ENCODE measurements around the gene ODF4. TPM values are rescaled to one million over a fixed set of nuclear protein-coding genes. Genes with fewer than 3 reads are reported as not detected.
"Not testable (repeated sequence)": the region's sequence is repeated elsewhere in the genome, so short reads cannot be mapped to it uniquely, and the experiment has no call there.

ODF4 gene
- total RNA-seq, 2 experiments from 2014 or later, result not detected

GRCh38 chr17:8392674-8393469 lies 53.2 kb downstream of the ODF4 start:
- no peak for DNase-seq
- no peak overlapping the region for H3K4me3 Mint-ChIP-seq

GRCh38 chr17:8393470-8394231 lies 54.0 kb downstream of the ODF4 start:
- Mint-ChIP-seq H3K4me3 (no peak overlapping the region), H3K27me3 (peaks cover 18% of the 10 kb centered on the region), H3K4me1 (peaks cover 12% of the 10 kb centered on the region), H3K9me3 (no peaks in the 10 kb centered on the region), H3K36me3 (ENCODE audit: low read depth) (peaks cover 4% of the 10 kb centered on the region), H3K27ac (peak overlapping the region; percentile 94)
- POLR2A ChIA-PET, result no interaction called here
- peak; percentile 57 for DNase-seq
- CTCF ChIA-PET, result interaction anchor here (0.6 to 3.8 kb wide), 4 partner anchors 10 to 12 kb away, joined by 3 to 17 read pairs (median 10); no protein-coding TSS in a partner anchor

More at GRCh38 chr17:8392674-8393469, 53.2 kb downstream of the ODF4 start:
- H3K4me1 Mint-ChIP-seq, result peaks cover 12% of the 10 kb centered on the region
- peaks cover 18% of the 10 kb centered on the region for H3K27me3 Mint-ChIP-seq
- H3K27ac Mint-ChIP-seq, result peak overlapping the region; percentile 94
- POLR2A ChIA-PET, result interaction anchor here (1.0 kb wide), 1 partner anchor 16 kb away, joined by 3 read pairs; the partner anchor contains the start of gene KRABD2
- CTCF ChIA-PET, result interaction anchor here (1.0 to 2.4 kb wide), 2 partner anchors 9 to 16 kb away, joined by 3 to 15 read pairs; partner anchors contain the start of gene KRABD2
- H3K9me3 Mint-ChIP-seq, result no peaks in the 10 kb centered on the region
- peaks cover 4% of the 10 kb centered on the region for H3K36me3 Mint-ChIP-seq (ENCODE audit: low read depth)

DNA sequence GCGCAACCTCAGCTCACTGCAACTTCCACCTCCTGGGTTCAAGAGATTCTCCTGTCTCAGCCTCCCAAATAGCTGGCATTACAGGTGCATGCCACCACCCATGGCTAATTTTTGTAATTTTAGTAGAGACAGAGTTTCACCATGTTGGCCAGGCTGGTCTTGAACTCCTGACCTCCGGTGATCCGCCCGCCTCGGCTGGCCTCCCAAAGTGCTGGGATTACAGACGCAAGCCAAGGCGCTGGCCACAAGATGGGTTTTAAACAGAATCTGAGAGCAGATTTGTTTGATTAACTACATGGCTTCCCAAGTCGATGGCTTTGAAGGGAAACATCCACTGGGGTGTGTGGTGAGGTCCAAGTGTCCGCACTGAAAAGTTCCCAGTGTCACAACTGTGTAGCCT lies 54.9 kb downstream of the ODF4 start:
- POLR2A ChIA-PET; H3K36me3 Mint-ChIP-seq (ENCODE audit: low read depth); DNase-seq; H3K27ac Mint-ChIP-seq; H3K9me3 Mint-ChIP-seq; H3K4me3 Mint-ChIP-seq: not testable (repeated sequence)
- peaks cover 18% of the 10 kb centered on the region for H3K27me3 Mint-ChIP-seq
- peaks cover 12% of the 10 kb centered on the region for H3K4me1 Mint-ChIP-seq
- CTCF ChIA-PET, result interaction anchor here (0.7 to 3.8 kb wide), 4 partner anchors 11 to 36 kb away, joined by 3 to 17 read pairs (median 5); partner anchors contain the start of gene KRABD2

Other genes with a start within 250 kb of the ODF4 start
- gene ALOXE3, start 221.3 kb upstream of the ODF4 start, total RNA-seq, result not detected
- under 1 TPM; 0.15 to 0.20 TPM for gene HES7, start 215.7 kb upstream of the ODF4 start, total RNA-seq
- 10 to 100 TPM; 26.9 to 28.7 TPM for gene PER1, start 187.4 kb upstream of the ODF4 start, total RNA-seq
- gene VAMP2, start 176.9 kb upstream of the ODF4 start, total RNA-seq, result 10 to 100 TPM; 71.1 to 79.1 TPM
- gene TMEM107, start 163.5 kb upstream of the ODF4 start, total RNA-seq, result 10 to 100 TPM; 34.8 to 37.2 TPM
- gene BORCS6, start 149.7 kb upstream of the ODF4 start, total RNA-seq, result 10 to 100 TPM; 12.2 to 12.9 TPM
- gene AURKB, start 129.3 kb upstream of the ODF4 start, total RNA-seq, result 100 to 1,000 TPM; 188 to 224 TPM
- 100 to 1,000 TPM; 125 to 126 TPM for gene CTC1, start 91.8 kb upstream of the ODF4 start, total RNA-seq
- 10 to 100 TPM; 54.0 to 60.4 TPM for gene PFAS, start 90.6 kb upstream of the ODF4 start, total RNA-seq
- gene RANGRF, start 51.2 kb upstream of the ODF4 start, total RNA-seq, result 10 to 100 TPM; 41.2 to 48.9 TPM
- 10 to 100 TPM; 11.7 to 12.4 TPM for gene SLC25A35, start 44.4 kb upstream of the ODF4 start, total RNA-seq
- not detected for gene ARHGEF15, start 29.6 kb upstream of the ODF4 start, total RNA-seq
- gene RPL26, start 43.4 kb downstream of the ODF4 start, total RNA-seq, result 1,000 to 10,000 TPM; 2,050 to 2,305 TPM
- under 1 TPM; 0.10 to 0.12 TPM for gene RNF222, start 58.0 kb downstream of the ODF4 start, total RNA-seq
- 10 to 100 TPM; 59.7 to 65.5 TPM for gene NDEL1, start 96.0 kb downstream of the ODF4 start, total RNA-seq

Measured in activated CD4-positive, alpha-beta T cell treated with anti-CD3 and anti-CD28 coated beads, Interleukin-2, amount 10 ng/mL, durations not matched to agents 7 days and 5 days (primary cell).